ENCODE data around the gene YIPF5. TPM values are rescaled to one million over a fixed set of nuclear protein-coding genes. Genes with fewer than 3 reads are reported as not detected.
A peak's percentile ranks its signal among the peaks of the same experiment; 100 is the strongest.

Gene YIPF5
- total RNA-seq, 1 donor from 2014 or later = 65.6 TPM

DNA sequence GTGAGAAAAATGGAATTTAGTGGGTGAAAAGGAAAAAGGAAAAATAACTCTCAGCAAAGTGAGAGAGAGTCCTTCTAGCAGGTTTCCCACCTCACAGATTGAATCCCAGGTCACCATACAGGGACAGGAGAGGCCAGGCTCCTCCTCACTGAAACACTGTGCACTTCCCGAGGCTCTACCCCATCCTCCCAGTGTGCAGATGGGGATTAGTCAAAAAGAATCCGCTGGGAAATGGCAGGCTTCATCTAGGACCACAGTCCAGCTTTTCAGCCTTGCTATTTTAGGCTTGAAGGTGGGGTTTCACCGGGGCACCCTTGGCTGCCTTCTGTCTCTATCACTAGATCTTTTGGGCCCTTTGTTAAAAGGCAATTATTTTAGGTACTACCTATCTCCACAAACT is 47.8 kb downstream of the YIPF5 start:
- Histone ChIP-seq H3K4me3 (no peak overlapping the region), H3K36me3 (no peaks in the 10 kb centered on the region), H3K4me2 (no peak overlapping the region), H3K27me3 (no peaks in the 10 kb centered on the region), H4K20me1 (ENCODE audit: low read depth) (no peaks in the 10 kb centered on the region), H3K27ac (no peak overlapping the region), H3K9me3 (ENCODE audit: low read depth) (no peaks in the 10 kb centered on the region), H3K9ac (no peak overlapping the region), H2AFZ (replicated peaks) (no peak overlapping the region), H3K79me2 (ENCODE audit: low read depth) (no peaks in the 10 kb centered on the region), H3K4me1 (no peaks in the 10 kb centered on the region), H3F3A (ENCODE audit: low read depth) (no peaks in the 10 kb centered on the region)
- Mint-ChIP-seq H3K4me1 (peaks cover 15% of the 10 kb centered on the region), H3K9me3 (peaks cover 3% of the 10 kb centered on the region), H3K36me3 (no peaks in the 10 kb centered on the region), H3K27ac (peak overlapping the region; percentile 60), H3K4me3 (no peak overlapping the region), H3K27me3 (ENCODE audit: insufficient read depth, low read depth) (peaks cover 5% of the 10 kb centered on the region)
- no peak for DNase-seq (ENCODE audit: low spot score)
- no peak for TF ChIP-seq EZH2phosphoT487 (IDR thresholded peaks at IDR 0.05)
- TF ChIP-seq EZH2 (IDR thresholded peaks at IDR 0.05) = no peak

DNA sequence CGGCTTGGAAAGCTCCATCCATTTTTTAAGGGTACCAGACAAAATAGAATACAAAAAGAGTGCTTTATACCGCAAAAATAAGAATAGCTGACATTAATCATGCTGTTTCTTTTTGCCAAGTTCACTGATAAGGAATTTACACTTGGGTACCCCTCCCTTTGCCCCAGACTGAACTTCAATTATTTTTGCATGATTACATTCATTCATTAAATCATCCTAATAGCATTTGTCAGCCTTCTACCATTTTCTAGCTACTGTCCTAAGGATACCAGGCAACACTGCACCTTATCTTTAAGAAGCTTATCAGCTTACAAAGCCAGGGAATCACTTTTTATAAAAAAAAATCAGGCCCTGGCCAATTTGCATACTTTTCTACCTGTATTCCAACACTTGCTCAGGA is 48.4 kb downstream of the YIPF5 start:
- no peak for TF ChIP-seq EZH2 (IDR thresholded peaks at IDR 0.05)
- TF ChIP-seq, protein P1, sequence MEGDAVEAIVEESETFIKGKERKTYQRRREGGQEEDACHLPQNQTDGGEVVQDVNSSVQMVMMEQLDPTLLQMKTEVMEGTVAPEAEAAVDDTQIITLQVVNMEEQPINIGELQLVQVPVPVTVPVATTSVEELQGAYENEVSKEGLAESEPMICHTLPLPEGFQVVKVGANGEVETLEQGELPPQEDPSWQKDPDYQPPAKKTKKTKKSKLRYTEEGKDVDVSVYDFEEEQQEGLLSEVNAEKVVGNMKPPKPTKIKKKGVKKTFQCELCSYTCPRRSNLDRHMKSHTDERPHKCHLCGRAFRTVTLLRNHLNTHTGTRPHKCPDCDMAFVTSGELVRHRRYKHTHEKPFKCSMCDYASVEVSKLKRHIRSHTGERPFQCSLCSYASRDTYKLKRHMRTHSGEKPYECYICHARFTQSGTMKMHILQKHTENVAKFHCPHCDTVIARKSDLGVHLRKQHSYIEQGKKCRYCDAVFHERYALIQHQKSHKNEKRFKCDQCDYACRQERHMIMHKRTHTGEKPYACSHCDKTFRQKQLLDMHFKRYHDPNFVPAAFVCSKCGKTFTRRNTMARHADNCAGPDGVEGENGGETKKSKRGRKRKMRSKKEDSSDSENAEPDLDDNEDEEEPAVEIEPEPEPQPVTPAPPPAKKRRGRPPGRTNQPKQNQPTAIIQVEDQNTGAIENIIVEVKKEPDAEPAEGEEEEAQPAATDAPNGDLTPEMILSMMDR (IDR thresholded peaks at IDR 0.05) = no peak
- Histone ChIP-seq H4K20me1 (ENCODE audit: low read depth) (no peaks in the 10 kb centered on the region), H3K36me3 (no peaks in the 10 kb centered on the region), H3K27me3 (no peaks in the 10 kb centered on the region), H3K4me1 (no peaks in the 10 kb centered on the region), H2AFZ (replicated peaks) (no peak overlapping the region), H3K4me2 (no peak overlapping the region), H3K79me2 (ENCODE audit: low read depth) (no peaks in the 10 kb centered on the region), H3K9me3 (ENCODE audit: low read depth) (no peaks in the 10 kb centered on the region), H3F3A (ENCODE audit: low read depth) (no peaks in the 10 kb centered on the region), H3K4me3 (no peak overlapping the region), H3K27ac (no peak overlapping the region), H3K9ac (no peak overlapping the region)
- Mint-ChIP-seq H3K27ac (peak overlapping the region; percentile 60), H3K36me3 (no peaks in the 10 kb centered on the region), H3K4me3 (no peak overlapping the region), H3K9me3 (peaks cover 3% of the 10 kb centered on the region), H3K4me1 (peaks cover 15% of the 10 kb centered on the region), H3K27me3 (ENCODE audit: insufficient read depth, low read depth) (peaks cover 5% of the 10 kb centered on the region)
- DNase-seq (ENCODE audit: low spot score) = no peak

DNA sequence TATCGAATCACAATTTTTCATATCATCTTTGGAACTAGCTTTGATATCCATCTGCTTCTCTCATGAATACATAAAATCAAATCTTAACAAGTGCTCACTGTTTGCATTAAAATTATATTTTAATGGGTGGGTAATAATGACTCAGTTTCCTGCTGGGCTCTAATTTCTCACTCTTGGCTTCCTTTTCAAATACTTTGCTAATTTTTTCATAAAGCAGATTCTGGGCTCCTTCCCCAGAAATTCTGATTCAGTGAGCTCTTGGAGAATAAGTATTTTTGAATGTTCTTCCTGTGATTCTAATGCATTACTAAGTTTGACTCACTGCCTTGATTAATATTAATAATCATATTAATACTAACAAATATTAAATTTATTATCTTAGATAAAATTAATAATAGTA is 48.9 kb downstream of the YIPF5 start:
- peaks cover 2% of the 10 kb centered on the region for H3K27me3 Mint-ChIP-seq (ENCODE audit: insufficient read depth, low read depth)
- no peak overlapping the region for H3K4me3 ChIP-seq
- H3F3A ChIP-seq (ENCODE audit: low read depth) = no peaks in the 10 kb centered on the region
- TF ChIP-seq, protein P1 (IDR thresholded peaks at IDR 0.05) = no peak
- TF ChIP-seq EZH2 (IDR thresholded peaks at IDR 0.05) (no peak), EZH2phosphoT487 (IDR thresholded peaks at IDR 0.05) (no peak)
- no peaks in the 10 kb centered on the region for H3K36me3 Mint-ChIP-seq
- H3K4me2 ChIP-seq = no peak overlapping the region
- no peaks in the 10 kb centered on the region for H3K79me2 ChIP-seq (ENCODE audit: low read depth)
- H4K20me1 ChIP-seq (ENCODE audit: low read depth) = no peaks in the 10 kb centered on the region
- H3K27ac ChIP-seq = no peak overlapping the region
- DNase-seq (ENCODE audit: low spot score) = no peak
- H3K4me3 Mint-ChIP-seq = no peak overlapping the region
- peaks cover 3% of the 10 kb centered on the region for H3K9me3 Mint-ChIP-seq
- H2AFZ ChIP-seq (replicated peaks) = no peak overlapping the region
- no peaks in the 10 kb centered on the region for H3K27me3 ChIP-seq
- H3K27ac Mint-ChIP-seq = no peak overlapping the region
- no peaks in the 10 kb centered on the region for H3K36me3 ChIP-seq
- H3K9ac ChIP-seq = no peak overlapping the region
- no peaks in the 10 kb centered on the region for H3K4me1 ChIP-seq
- no peaks in the 10 kb centered on the region for H3K9me3 ChIP-seq (ENCODE audit: low read depth)
- H3K4me1 Mint-ChIP-seq = peaks cover 15% of the 10 kb centered on the region

DNA sequence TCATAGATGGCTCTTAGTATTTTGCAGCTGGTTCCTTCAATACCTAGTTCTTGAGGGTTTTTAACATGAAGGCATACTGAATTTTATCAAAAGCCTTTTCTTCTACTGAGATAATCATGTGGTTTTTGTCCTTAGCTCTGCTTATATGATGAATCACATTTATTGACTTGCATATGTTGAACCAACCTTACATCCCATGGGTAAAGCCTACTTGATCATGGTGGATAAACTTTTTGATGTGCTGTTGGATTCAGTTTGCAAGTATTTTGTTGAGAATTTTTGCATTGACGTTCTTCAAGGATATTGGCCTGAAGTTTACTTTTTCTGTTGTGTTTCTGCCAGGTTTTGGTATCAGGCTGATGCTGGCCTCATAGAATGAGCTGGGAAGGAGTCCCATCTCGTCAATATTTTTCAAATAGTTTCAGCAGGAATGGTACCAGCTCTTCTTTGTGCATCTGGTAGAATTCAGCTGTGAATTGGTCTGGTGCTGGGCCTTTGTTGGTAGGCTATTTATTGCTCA is 49.7 kb downstream of the YIPF5 start:
- no peaks in the 10 kb centered on the region for H3K36me3 Mint-ChIP-seq
- Histone ChIP-seq H4K20me1 (ENCODE audit: low read depth) (no peaks in the 10 kb centered on the region), H3K27ac (no peak overlapping the region), H3K4me2 (no peak overlapping the region), H3K9ac (no peak overlapping the region), H3K9me3 (ENCODE audit: low read depth) (no peaks in the 10 kb centered on the region), H2AFZ (replicated peaks) (no peak overlapping the region), H3K36me3 (no peaks in the 10 kb centered on the region), H3K4me3 (no peak overlapping the region), H3K79me2 (ENCODE audit: low read depth) (no peaks in the 10 kb centered on the region), H3K4me1 (no peaks in the 10 kb centered on the region), H3F3A (ENCODE audit: low read depth) (no peaks in the 10 kb centered on the region), H3K27me3 (no peaks in the 10 kb centered on the region)
- H3K9me3 Mint-ChIP-seq = peaks cover 3% of the 10 kb centered on the region
- peaks cover 13% of the 10 kb centered on the region for H3K4me1 Mint-ChIP-seq
- H3K4me3 Mint-ChIP-seq = no peak overlapping the region
- no peak overlapping the region for H3K27ac Mint-ChIP-seq
- no peak for DNase-seq (ENCODE audit: low spot score)
- H3K27me3 Mint-ChIP-seq (ENCODE audit: insufficient read depth, low read depth) = no peaks in the 10 kb centered on the region
- TF ChIP-seq EZH2phosphoT487 (IDR thresholded peaks at IDR 0.05) (no peak), EZH2 (IDR thresholded peaks at IDR 0.05) (no peak)
- TF ChIP-seq, protein P1 (IDR thresholded peaks at IDR 0.05) = no peak

All from neural progenitor cell (in vitro differentiated cells).